ENCODE measurements around the gene CADM2. TPM values are rescaled to one million over a fixed set of nuclear protein-coding genes. Genes with fewer than 3 reads are reported as not detected.

Gene CADM2
- total RNA-seq, 1 experiment from 2014 or later, result 10.9 TPM

- Mint-ChIP-seq H3K36me3 (ENCODE audit: insufficient read depth in 1 of 3, low read depth in 3 of 3) (peaks cover 0 to under 1% (median under 1%) of the 10 kb centered on the region in 3 experiments; a peak in 3 of 7 replicates), H3K4me1 (peaks cover 4 to 7% of the 10 kb centered on the region in 2 experiments), H3K27me3 (ENCODE audit: low read depth) (no peaks in the 10 kb centered on the region), H3K9me3 (peaks cover under 1 to 5% of the 10 kb centered on the region in 2 experiments; a peak in 3 of 5 replicates), H3K4me3 (no peak overlapping the region), H3K27ac (no peak overlapping the region)
- Histone ChIP-seq H2BK20ac (ENCODE audit: low read depth, low read length, poor library complexity, severe bottlenecking) (no peak overlapping the region), H2BK15ac (ENCODE audit: low read depth, low read length) (no peak overlapping the region), H3K4ac (ENCODE audit: low read depth, low read length) (no peak overlapping the region), H2BK5ac (ENCODE audit: insufficient read length, low read length) (no peak overlapping the region), H3K18ac (ENCODE audit: insufficient read length, low read depth, low read length) (no peak overlapping the region), H3K27me3 (ENCODE audit: insufficient read depth, low read length) (no peaks in the 10 kb centered on the region), H2AK5ac (ENCODE audit: insufficient read length, low read length) (no peak overlapping the region), H4K5ac (ENCODE audit: insufficient read length, low read depth, low read length) (no peak overlapping the region), H2BK12ac (ENCODE audit: insufficient read length, low read depth, low read length) (no peak overlapping the region), H3K23me2 (ENCODE audit: insufficient read length, low read depth, low read length, poor library complexity, severe bottlenecking) (no peaks in the 10 kb centered on the region), H3K79me2 (ENCODE audit: insufficient read depth, low read length) (no peaks in the 10 kb centered on the region), H3K9ac (ENCODE audit: extremely low read depth, insufficient read length, low read length) (no peak overlapping the region), H4K91ac (ENCODE audit: insufficient read length, low read depth, low read length) (no peak overlapping the region), H4K20me1 (ENCODE audit: control insufficient read depth, insufficient read depth, insufficient read length) (no peaks in the 10 kb centered on the region), H3T11ph (ENCODE audit: low read length) (no peak overlapping the region), H3K4me2 (ENCODE audit: insufficient read depth, insufficient read length, low read length) (no peak overlapping the region), H3K9me3 (ENCODE audit: control insufficient read depth, low read depth, low read length) (no peaks in the 10 kb centered on the region), H2BK120ac (ENCODE audit: low read depth, low read length, poor library complexity, severe bottlenecking) (no peak overlapping the region), H3K56ac (ENCODE audit: insufficient read length, low read depth, low read length) (no peak overlapping the region), H4K8ac (replicated peaks; ENCODE audit: insufficient read length, low read depth, low read length) (no peak overlapping the region), H3K14ac (ENCODE audit: insufficient read depth, low read length) (no peak overlapping the region), H3K23ac (ENCODE audit: insufficient read length, low read depth, low read length) (no peak overlapping the region), H3K4me1 (ENCODE audit: insufficient read depth, low read length) (no peaks in the 10 kb centered on the region; the same call in 1 of the 2 replicates), H3K27ac (ENCODE audit: insufficient read length, low read depth, low read length) (no peak overlapping the region), H2AFZ (ENCODE audit: low read length) (no peak overlapping the region), H3K79me1 (ENCODE audit: insufficient read depth, low read depth, low read length, poor library complexity, severe bottlenecking) (no peaks in the 10 kb centered on the region)
- no CpG with 5 or more reads among the region's 5 CpGs for WGBS (ENCODE audit: extremely low coverage, insufficient read length, low lambda C conversion rate)
- no peak for TF ChIP-seq CTCF (conservative IDR thresholded peaks at IDR 0.05)
- no peak for DNase-seq
Observed at GRCh38 chr3:85159376-85159775, 200.6 kb downstream of the CADM2 start.

Data from H9 (cell line).